SKM-1 treated with dmso at 0.1 percent for 144 hours (cell line): ENCODE data around the gene KMT2D.
"Not testable (repeated sequence)": the region's sequence is repeated elsewhere in the genome, so short reads cannot be mapped to it uniquely, and the experiment has no call there.

ENCODE experiments used
- DNase-seq: peaks from one replicate; lab custom pipeline; 2025; ENCODE audit not compliant: unreplicated experiment; lab: John Stamatoyannopoulos, UW

Gene KMT2D

GRCh38 chr12:49088150-49088931, 27.7 kb upstream of the KMT2D start:
- DNase-seq: peak; percentile 41

- DNase-seq: no peak
These were observed 25.5 kb upstream of the KMT2D start for GRCh38 chr12:49086116-49086515.

GRCh38 chr12:49084438-49084837, 23.8 kb upstream of the KMT2D start:
- no peak for DNase-seq

- DNase-seq: no peak
These were observed 19.2 kb upstream of the KMT2D start for GRCh38 chr12:49079793-49080192.

GRCh38 chr12:49070971-49071370, 10.4 kb upstream of the KMT2D start:
- DNase-seq: no peak

- peak; percentile 82 for DNase-seq
These were observed 9.1 kb upstream of the KMT2D start, which contains the start of gene RHEBL1 for GRCh38 chr12:49069507-49070346. Gene RHEBL1, minus strand, starts transcription at chr12:49069979. Its CDS starts 194 bp downstream, at chr12:49069785.

GRCh38 chr12:49068879-49069506, 8.4 kb upstream of the KMT2D start:
- DNase-seq: no peak

- no peak for DNase-seq
These were observed 5.5 kb upstream of the KMT2D start for GRCh38 chr12:49066120-49066519.

- DNase-seq: no peak
These were observed 4.2 kb upstream of the KMT2D start for GRCh38 chr12:49064767-49065152.

GRCh38 chr12:49061916-49062315, 1.3 kb upstream of the KMT2D start:
- not testable (repeated sequence) for DNase-seq

- no peak for DNase-seq
These were observed 610 bp upstream of the KMT2D start for GRCh38 chr12:49061157-49061650.

GRCh38 chr12:49059299-49060171, 1.1 kb downstream of the KMT2D start:
- DNase-seq: no peak

- no peak for DNase-seq
These were observed 1.6 kb downstream of the KMT2D start for GRCh38 chr12:49059045-49059298.

- DNase-seq: no peak
These were observed 2.1 kb downstream of the KMT2D start for GRCh38 chr12:49058366-49059044.

- DNase-seq: no peak
These were observed 2.7 kb downstream of the KMT2D start for GRCh38 chr12:49057888-49058287.

- peak; percentile 82 for DNase-seq
These were observed 4.4 kb downstream of the KMT2D start for GRCh38 chr12:49055978-49056754.

GRCh38 chr12:49055092-49055491, 5.5 kb downstream of the KMT2D start:
- DNase-seq: no peak

- no peak for DNase-seq
These were observed 6.1 kb downstream of the KMT2D start for GRCh38 chr12:49054524-49054923.

- no peak for DNase-seq
These were observed 6.5 kb downstream of the KMT2D start for GRCh38 chr12:49054096-49054495.
